K562 (cell line): ENCODE results near the gene SNRPA. TPM values are rescaled to one million over a fixed set of nuclear protein-coding genes. Genes with fewer than 3 reads are reported as not detected.

Experiments
- ATF3 ChIP-seq, 2 experiments: fragments of 450-650 bp in 1 of 2; sonication (generic) in 1 of 2; formaldehyde crosslinking in 1 of 2; IDR thresholded peaks in 1 of 2; conservative IDR thresholded peaks in 1 of 2; 2 replicates each; pipeline versions ENCODE4 v1.6.1 to v1.8.1; 2016 to 2023; ENCODE audit warnings: mild to moderate bottlenecking in 2 of 2, moderate library complexity in 2 of 2, inconsistent platforms in 1 of 2, missing genetic modification reagents in 1 of 2
- GABPA ChIP-seq: fragments of 200-800 bp; sonication (Bioruptor generic); conservative IDR thresholded peaks from 2 replicates; pipeline ENCODE4 v1.6.1; 2016; ENCODE audit warnings: low read depth, missing genetic modification characterization, missing compliant biosample characterization
- NFIX ChIP-seq: fragments of 250-450 bp; sonication (Bioruptor Pico); IDR thresholded peaks from 2 replicates; pipeline ENCODE4 v1.4.0; 2020; ENCODE audit warnings: low read depth, mild to moderate bottlenecking, moderate library complexity
- POLR2H ChIP-seq: IDR thresholded peaks from 2 replicates; pipeline ENCODE4 v1.6.1; 2016; ENCODE audit warnings: missing genetic modification characterization, low read depth, mild to moderate bottlenecking, control low read depth, missing compliant biosample characterization, moderate library complexity
- RAD51 ChIP-seq: fragments of 450-650 bp; IDR thresholded peaks from 2 replicates; pipeline ENCODE4 v1.7.1; 2016; ENCODE audit warnings: low read depth, mild to moderate bottlenecking, borderline replicate concordance
- SOX6 ChIP-seq: fragments of 450-650 bp; IDR thresholded peaks from 2 replicates; pipeline ENCODE4 v1.6.1; 2014; ENCODE audit warnings: mild to moderate bottlenecking
- TFAP4 ChIP-seq: sonication (generic); formaldehyde crosslinking; IDR thresholded peaks from 2 replicates; pipeline ENCODE4 v1.8.0; 2022; ENCODE audit warnings: missing genetic modification reagents, mild to moderate bottlenecking, moderate library complexity, borderline replicate concordance
- TRIM24 ChIP-seq, 2 experiments: fragments of 450-650 bp; IDR thresholded peaks; 2 replicates each; pipeline ENCODE4 v1.6.1; 2016
- ZBTB33 ChIP-seq: sonication (generic); formaldehyde crosslinking; IDR thresholded peaks from 2 replicates; pipeline ENCODE4 v1.8.1; 2023; ENCODE audit warnings: mild to moderate bottlenecking, missing genetic modification reagents
- ZBTB49 ChIP-seq: sonication (generic); formaldehyde crosslinking; IDR thresholded peaks from 2 replicates; pipeline ENCODE4 v1.8.0; 2022; ENCODE audit warnings: missing genetic modification reagents, mild to moderate bottlenecking, borderline replicate concordance
- ZNF740 ChIP-seq, 3 experiments: fragments of 200-800 bp in 1 of 3; sonication (Bioruptor generic) in 1 of 3; sonication (generic) in 1 of 3; formaldehyde crosslinking in 1 of 3; IDR thresholded peaks; 2 replicates each; pipeline versions ENCODE4 v1.6.1 to v1.8.0; 2016 to 2022; ENCODE audit warnings: mild to moderate bottlenecking in 2 of 3, missing compliant biosample characterization in 2 of 3, missing genetic modification characterization in 2 of 3, missing genetic modification reagents in 1 of 3
- polyA plus RNA-seq, 8 experiments: library from polyadenylated mRNA; depleted of rRNA in 4 of 8; stranded (reverse) in 5 of 8; unstranded in 3 of 8; fragments of >200 nt; fragmentation: Nextera tagmentation in 2 of 8; fragmentation: Illumina TruSeq in 1 of 8; extraction: Ambion mirVana in 2 of 8; extraction: Trizol in 1 of 8; gene quantifications; 2 replicates each; pipeline versions ENCODE4 v1.2.1 to v1.2.3, GENCODE V29; 2011 to 2014; ENCODE audit warnings: inconsistent platforms in 1 of 8, missing spikeins in 1 of 8
- total RNA-seq, 7 experiments: library from RNA; depleted of rRNA in 6 of 7; stranded (reverse); fragments of >200 nt in 6 of 7; fragmentation: Illumina TruSeq in 2 of 7; extraction: Trizol in 2 of 7; gene quantifications; 2 replicates each; pipeline versions ENCODE4 v1.2.1 to v1.2.3, GENCODE V29; 2011 to 2021; ENCODE audit warnings: low replicate concordance in 1 of 7

SNRPA gene
- total and polyA plus RNA-seq, 9 of the 15 experiments (the other 6 are each of a cell fraction or from before 2014, with no cell fraction given), result 16.3 to 311 (median 193) TPM

GRCh38 chr19:40798683-40799557, 47.9 kb downstream of the SNRPA start, which contains the start of gene EGLN2 (continued):
- TF ChIP-seq ZBTB33, result no peak
- no peak for TF ChIP-seq TRIM24 (IDR thresholded peaks at IDR 0.05)
- no peak for TF ChIP-seq NFIX (CRISPR knock-in tag)
- peak; percentile 79 for TF ChIP-seq POLR2H
- peak; percentile 23; the same call in 1 of the 2 replicates for TF ChIP-seq TFAP4 (CRISPR knock-in tag)
- TF ChIP-seq GABPA, result peak; percentile 34; the same call in 1 of the 2 replicates
- no peak for TF ChIP-seq ATF3 (IDR thresholded peaks at IDR 0.05)
- TF ChIP-seq ATF3 (CRISPR knock-in tag; conservative IDR thresholded peaks at IDR 0.05), result no peak
- TF ChIP-seq RAD51, result peak; percentile 72
- TF ChIP-seq SOX6, result no peak
- TF ChIP-seq ZNF740 (CRISPR knock-in tag; IDR thresholded peaks at IDR 0.05), result no peak
- no peak for TF ChIP-seq ZNF740 (tag; IDR thresholded peaks at IDR 0.05)
- no peak for TF ChIP-seq ZBTB49
